ENCODE results near the gene SEH1L.
"Not testable (repeated sequence)": the region's sequence is repeated elsewhere in the genome, so short reads cannot be mapped to it uniquely, and the experiment has no call there.

SEH1L gene

DNA sequence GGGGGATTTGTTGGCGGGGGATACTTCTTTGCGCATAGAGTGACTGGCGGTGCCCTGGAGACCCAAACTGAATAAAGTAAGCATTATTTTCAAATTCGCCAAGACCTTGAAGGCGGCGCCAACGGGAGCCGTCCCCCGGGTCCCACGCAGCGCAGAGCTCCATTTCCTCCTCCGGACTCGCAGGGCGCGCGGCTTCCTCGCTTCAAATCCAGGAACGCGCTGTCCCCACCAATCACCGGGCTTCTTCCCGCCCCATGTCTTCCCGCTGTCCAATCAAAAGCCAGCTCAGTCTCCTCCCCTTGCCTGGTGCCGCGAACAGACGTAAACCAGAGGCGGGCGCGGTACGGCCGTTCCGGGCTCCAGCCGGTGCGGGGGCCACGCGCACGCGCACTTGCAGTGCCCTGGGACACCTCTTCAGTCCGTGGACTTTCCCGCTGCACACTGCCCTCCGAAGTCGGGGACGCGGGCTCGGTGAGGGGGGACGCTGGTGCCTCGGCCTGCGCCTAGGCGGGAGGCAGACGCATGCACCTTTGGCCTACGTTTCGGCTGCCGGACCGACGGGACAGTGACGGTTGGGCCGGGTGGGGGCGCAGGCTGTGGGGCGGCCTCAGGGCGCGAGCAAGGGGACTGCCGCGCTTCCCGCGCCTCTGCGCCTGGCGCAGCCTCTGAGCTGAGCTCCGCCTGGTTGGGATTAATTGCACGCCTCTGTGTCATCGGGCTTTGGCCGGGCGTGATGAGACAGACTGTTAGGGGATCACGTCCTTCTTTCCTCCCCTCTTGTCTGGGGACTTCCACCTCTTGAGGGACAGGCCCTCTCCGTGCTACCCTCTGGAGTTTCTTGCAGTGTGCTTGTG, 43.4 kb downstream of the SEH1L start, which contains the start of gene CEP192:
Gene CEP192, plus strand, starts transcription at position 396 of the 854 bp plus-strand sequence. CDS start 8,063 bp downstream, outside the sequence.
- FAIRE-seq = peak; percentile 99
- DNase-seq (ENCODE audit: extremely low spot score, insufficient read length, low read depth) = peak; percentile 86

DNA sequence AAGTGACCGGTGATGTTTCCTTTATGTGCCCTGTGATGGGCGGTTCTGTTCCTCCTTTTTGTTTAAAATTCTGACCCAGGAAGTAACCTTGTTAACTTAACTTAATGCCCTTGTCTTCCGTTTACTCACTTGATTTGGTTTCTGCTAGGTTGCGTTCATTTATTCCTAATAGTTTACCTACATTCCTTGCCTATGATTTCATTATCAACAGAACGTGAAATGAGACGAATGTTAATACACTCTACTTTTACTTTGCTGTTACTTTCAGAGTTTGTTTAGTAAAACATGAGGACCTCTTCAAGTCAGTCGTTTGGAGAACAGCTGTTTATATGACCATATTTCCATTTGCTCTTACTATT, 44.0 kb downstream of the SEH1L start:
- FAIRE-seq = no peak
- DNase-seq (ENCODE audit: extremely low spot score, insufficient read length, low read depth) = no peak

DNA sequence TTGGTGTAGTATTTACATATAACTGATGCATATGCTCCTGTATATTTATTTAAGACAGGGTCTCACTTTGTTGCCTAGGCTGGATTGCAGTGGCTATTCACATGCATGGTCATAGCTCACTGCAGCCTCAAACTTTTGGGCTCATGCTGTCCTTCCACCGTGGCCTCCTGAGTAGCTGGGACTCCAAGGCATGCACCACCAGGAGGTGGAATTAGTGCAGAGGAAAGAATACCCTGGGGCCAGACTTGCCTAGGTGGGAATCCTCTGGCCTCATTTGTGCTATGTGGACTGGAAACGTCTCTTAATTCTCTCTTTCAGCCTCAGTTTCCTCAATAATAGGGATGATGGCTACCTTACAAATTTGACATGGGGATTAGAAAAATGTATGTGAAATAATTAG, 45.6 kb downstream of the SEH1L start:
- FAIRE-seq (no peak), DNase-seq (ENCODE audit: extremely low spot score, insufficient read length, low read depth) (no peak)

DNA sequence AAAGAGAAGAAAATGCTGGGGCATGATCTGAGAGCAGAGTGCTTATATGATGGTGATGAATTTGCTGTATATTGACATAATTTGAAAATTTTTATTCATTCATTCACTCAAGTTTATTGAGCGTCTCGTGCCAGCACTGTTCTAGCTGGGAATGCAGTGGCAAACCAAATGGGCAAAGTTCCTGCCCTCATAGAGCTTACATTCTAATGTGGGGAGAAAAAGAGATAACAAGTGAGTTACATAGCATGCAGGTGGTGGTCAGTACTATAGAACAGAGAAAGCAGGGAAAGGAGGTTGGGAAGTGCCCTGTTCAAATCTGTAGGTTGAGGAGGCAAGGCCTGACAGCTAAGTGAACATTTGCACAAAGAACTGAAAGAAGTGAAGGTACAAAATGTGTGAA, 47.6 kb downstream of the SEH1L start:
- DNase-seq (ENCODE audit: extremely low spot score, insufficient read length, low read depth) = no peak
- no peak for FAIRE-seq

DNA sequence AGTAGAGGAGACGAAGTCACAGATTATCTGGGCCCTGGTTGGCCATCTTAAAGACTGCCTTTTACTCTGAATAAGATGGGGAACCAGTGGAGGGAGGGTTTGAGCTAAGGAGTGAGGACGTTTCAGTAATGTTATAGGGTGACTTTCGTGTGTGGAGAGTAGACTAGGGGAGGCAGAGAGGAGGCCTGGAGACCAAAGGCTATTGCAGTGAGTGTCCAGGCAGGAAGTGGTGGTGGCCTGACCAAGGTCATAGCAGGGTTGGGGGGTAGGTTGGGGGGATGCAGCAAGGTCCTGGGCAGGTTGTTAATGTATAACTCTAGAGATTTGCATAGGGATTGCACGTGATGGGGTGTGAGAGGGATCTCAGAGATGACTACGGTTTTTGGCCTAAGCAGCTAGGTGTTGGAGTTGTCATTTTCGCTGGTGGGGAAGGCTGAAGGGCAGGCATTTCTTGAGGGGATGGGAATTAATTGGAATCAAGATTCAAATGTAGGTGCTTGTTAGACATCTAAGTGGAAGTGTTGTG, 48.2 kb downstream of the SEH1L start:
- peak; percentile 23 for DNase-seq (ENCODE audit: extremely low spot score, insufficient read length, low read depth)
- FAIRE-seq = peak; percentile 90

DNA sequence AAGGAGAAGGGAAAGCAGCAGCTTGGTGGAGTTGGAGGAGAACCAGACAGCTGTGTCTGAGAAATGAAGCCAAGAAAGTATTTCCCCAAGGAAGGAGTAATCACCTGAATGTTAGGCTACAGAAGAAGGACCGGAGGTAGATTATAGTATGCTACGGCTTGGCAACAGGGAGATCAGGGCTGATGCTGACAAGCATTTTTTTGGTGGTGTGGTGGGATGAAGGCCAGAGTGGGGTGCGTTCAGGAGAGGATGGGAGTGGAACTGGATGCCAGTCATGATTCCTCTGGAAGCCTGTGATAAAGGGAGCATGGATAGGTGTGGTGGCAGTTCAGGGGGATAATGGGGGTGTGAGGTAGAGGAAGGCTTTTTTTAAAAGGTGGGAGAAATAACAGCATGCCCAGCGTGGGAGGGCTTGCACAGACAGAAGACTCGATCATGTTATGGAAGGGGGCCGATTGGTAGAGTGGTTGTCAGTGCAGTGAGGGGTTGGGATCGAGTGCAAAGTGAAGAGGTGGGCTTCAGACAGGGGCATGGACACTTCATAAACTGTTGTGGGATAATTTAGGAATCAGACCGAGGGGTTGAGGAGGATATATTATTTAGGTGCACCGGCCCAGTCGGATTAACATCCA, 49.0 kb downstream of the SEH1L start:
- FAIRE-seq = no peak
- DNase-seq (ENCODE audit: extremely low spot score, insufficient read length, low read depth) = no peak

DNA sequence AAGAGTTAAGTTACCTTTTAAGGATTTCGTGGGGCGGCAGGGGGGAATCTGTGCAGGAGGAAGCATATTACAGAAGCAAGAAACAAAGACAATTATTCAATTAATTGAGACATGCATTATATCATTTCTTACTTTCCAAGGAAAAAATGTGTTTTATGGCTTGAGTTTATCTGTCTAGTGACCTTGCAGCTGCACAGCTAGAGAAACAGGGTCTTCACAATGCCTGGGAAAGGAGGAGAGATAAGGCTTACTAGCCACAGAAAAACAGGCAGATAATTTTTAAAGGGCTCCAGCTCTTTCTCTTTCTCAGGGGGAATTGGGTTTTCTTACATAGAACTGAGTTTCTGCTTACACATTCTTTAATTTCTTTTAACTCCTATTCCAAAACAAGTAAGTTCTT, 49.5 kb downstream of the SEH1L start:
- FAIRE-seq = not testable (repeated sequence)

DNA sequence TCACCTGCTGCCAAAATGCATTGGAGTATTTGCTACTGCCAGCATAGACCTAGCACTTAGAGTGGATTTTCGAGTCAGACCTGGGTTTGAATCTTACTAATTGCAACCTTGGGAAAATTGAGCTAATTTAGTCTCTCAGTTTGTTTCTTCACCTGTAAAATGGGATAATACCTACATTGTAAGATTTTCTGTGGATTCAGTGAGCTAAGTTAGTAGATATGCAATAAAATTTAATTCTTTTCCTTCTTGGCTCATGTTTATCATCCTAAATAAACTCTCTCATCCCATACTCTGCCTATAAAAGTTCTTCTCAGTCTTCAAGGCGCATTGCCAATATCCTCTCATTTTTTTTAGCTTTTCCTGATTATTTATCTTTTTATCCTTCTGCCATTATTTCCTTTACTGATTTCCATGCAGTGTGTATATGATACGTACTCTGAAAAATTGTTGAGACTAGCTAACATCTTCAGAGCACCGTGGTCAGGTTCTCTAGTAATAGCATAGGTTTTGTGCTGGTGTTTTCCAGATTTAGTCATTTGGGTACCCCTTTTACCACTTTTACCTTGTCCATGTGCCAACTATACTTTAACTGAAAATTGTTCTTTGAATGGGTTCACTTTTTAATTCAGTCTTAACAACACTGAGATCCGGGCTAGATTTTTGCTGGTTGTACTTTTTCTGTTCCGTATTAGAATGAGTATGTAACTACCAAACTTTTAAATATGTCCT, 50.7 kb downstream of the SEH1L start:
- DNase-seq (ENCODE audit: extremely low spot score, insufficient read length, low read depth) = no peak
- peak; percentile 67 for FAIRE-seq

More for the DNA sequence above, 49.5 kb downstream of the SEH1L start:
- DNase-seq (ENCODE audit: extremely low spot score, insufficient read length, low read depth) = not testable (repeated sequence)

DNA sequence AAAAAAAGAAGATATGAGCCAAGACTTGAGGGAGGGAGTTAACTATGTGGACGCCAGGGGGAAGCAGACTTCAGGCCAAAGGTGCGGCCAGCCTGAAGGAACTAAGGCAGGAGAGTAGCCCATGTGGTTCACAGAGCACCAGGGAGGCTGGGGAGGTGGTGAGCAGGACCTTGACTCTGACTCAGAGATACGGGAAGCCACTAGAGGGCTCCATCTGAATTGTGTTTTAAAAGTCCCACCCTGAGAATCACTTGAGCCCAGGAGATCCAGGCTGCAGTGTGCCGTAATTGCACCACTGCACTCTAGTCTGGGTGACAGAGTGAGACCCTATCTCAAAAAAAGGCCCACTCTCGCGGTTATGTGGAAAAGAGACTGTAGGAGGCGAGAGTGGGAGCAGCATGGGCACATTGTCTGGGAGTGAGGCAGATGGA, 55.7 kb downstream of the SEH1L start:
- no peak for DNase-seq (ENCODE audit: extremely low spot score, insufficient read length, low read depth)
- FAIRE-seq = peak; percentile 75

DNA sequence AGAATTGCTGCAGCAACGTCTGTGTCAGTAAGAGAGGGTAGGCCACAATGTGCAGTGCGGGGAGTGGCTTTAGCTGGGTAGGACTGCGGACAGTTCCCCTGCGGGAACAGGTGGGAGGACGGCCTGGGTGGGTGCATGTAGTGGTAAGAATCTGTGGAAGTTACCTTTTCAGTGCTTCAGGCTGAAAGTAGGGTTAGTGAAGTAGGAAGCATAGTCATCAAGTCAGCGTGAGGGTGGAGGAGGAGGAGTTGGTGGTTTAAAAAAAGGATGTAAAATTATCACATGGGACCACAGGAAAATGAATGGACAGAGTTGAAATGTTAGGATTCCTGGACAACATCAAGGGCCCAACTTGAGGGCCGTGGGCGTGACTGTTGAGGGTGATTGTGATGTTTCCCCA, 56.6 kb downstream of the SEH1L start:
- DNase-seq (ENCODE audit: extremely low spot score, insufficient read length, low read depth) (no peak), FAIRE-seq (no peak)

DNA sequence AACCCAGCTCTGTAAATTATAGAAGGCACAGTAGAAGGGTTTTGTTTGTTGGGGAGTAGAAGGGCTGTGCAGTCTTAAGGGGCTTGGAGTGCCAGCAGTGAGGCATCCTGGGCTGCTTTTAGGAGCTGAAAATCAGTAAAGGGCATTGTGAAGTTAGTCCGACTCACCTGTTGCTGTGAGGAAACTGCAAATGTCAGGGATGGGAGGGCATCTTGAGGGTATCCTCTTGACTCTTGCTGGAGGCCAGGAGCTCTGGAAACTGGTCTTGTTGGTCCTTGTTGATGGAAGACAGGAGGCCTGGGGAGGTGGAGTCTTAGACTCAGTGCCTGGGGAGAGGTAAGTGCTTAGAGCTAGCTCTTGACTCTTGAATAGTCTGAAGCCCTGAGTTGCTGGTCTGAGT, 57.5 kb downstream of the SEH1L start:
- DNase-seq (ENCODE audit: extremely low spot score, insufficient read length, low read depth) = no peak
- FAIRE-seq = no peak

DNA sequence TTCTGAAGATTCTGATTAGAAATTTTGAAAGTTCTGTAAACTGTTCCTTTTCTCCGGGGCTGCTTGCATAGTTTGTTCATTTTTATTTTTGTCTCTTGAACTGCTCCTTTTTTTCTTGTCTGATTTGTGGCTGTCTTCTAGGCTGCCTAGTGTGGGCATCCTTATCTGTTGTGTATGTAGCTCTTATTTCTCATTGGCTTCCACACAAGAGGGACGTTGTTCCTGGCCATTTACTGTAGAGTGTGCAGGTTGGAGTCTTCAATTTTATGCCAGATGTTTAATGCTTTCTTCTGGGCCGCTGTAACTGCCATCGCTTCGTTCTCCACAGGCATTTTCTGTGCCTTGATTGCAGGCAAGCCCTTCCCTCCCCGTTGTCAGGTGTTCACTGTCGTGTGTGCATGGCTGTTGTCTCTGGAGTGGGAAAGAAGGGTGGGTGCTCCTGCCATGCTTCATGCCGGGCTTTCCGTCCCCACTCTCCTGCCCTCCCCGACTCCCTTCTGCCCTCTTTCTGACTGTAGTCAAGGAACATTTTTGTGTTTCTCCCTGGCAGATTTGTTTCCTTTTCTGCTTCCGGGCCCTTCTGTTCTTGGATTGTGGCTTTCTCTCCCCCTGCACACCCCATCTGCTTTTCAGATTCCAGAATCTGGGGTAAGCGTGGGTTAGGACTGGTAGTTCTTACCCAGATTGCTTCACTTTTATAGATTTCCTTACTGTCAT, 58.9 kb downstream of the SEH1L start:
- DNase-seq (ENCODE audit: extremely low spot score, insufficient read length, low read depth) = no peak
- FAIRE-seq = no peak

DNA sequence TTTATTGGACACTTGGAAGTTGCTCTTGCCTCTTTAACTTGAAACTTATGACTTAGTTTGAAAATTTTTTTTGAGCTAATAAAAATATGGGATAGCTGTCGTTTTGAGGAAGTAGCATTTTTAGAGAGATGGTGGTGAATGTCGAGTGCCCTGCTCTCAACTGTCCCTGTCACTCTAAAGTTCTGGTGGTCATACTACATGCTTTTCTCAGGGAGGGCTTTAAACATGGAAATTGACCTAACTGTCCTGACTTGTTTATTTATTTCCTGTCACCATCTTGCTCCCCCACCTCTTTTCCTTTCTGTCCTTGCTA, 59.4 kb downstream of the SEH1L start:
- DNase-seq (ENCODE audit: extremely low spot score, insufficient read length, low read depth) (no peak), FAIRE-seq (no peak)

DNA sequence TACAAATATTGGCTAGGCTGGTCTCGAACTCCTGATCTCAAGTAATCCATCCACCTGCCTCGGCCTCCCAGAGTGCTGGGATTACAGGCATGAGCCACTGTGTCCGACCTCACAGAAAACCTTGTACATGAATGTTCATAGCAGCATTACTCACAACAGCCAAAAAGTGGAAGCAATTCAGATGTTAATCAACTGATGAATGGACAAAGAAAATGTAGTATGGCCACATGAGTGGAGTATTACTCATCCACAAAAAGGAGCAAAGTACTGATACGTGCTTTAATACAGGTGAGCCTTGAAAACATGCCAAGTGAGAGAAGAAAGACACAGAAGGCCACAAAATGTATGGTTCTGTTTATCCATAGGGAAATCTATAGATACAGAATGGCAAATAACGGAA, 63.9 kb downstream of the SEH1L start:
- DNase-seq (ENCODE audit: extremely low spot score, insufficient read length, low read depth) (no peak), FAIRE-seq (no peak)

DNA sequence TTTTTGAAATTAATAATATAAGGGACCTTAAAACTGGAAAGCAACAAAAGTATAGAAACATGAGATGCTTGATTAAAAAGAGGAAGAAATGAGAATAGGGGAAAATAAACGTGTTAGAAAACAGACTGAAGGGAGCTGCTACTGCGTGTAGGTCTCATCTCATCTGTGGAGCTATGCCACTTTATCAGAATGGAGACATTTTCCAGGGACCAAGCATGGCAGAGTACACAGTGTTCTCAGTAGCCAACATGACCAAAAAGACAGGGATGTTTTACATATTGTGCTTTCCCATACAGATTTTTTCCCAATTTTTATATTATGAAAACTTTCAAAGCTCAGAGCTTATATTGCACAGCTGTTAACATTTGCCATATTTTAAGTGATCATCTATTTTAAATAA, 66.4 kb downstream of the SEH1L start:
- no peak for FAIRE-seq
- DNase-seq (ENCODE audit: extremely low spot score, insufficient read length, low read depth) = no peak

DNA sequence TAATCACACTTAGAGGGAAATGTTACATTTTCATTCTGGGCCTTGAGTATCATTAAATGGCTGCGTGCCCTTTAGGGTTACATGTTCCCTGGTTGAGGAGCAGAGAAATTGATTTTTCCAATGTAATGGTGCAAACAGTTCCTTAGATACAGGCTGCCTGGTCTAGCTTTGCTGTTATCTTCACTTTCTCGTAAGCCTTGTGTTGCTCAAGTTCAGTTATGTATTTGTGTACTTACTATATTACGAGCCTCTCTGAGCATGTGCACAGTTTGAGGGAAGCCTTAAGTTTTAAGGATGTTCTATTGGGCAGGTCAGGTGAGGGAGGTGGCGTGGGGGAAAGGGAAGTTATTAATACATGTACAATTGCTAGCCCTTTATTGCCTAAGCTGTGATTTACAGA, 67.0 kb downstream of the SEH1L start:
- no peak for DNase-seq (ENCODE audit: extremely low spot score, insufficient read length, low read depth)
- FAIRE-seq = no peak

DNA sequence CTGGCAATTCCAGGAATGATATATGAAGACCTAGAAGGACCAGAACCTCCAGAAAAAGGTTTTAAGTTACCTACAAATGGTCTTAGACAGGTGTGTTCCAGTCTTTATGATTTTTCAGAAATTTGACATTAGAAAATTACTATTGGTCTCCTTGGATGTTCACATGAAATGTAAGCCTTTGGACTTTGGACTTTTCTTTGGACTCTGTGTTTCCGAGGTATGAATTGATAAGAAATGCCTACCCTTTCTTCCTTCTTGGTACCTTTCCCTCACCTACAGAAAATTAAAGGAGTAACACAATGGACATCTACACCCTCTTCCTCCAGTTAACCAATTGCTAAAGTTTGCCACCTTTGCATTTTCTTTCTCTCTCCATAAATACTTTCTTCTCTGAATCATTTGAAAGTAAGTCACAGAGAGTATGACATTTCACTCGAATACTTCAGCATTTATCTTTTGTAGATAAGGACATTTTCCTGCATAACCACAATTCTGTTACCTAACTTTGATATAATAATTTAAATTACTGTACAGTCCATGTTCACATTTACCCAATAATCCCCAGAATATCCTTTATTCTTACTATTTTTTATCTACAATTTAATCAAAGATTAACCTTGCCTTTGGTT, 69.5 kb downstream of the SEH1L start:
- no peak for DNase-seq (ENCODE audit: extremely low spot score, insufficient read length, low read depth)
- no peak for FAIRE-seq

DNA sequence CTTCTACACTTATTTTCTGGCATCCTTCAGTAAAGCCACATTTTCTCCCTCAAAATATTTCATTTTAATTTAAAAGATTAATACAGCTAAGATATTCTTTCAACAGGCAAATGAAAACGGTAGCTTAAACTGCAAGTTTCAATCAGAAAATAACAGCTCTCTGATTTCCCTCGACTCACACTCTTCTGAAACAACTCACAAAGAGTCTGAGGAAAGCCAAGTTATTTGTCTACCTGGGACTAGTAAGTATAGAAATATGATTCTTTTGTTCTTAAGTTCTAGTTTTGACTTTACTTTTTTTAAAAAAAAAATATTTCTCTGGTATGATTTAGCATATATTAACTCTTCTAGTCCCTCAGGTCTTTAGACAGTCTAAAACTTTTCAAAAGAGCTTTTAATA, 70.6 kb downstream of the SEH1L start:
- FAIRE-seq (no peak), DNase-seq (ENCODE audit: extremely low spot score, insufficient read length, low read depth) (no peak)

DNA sequence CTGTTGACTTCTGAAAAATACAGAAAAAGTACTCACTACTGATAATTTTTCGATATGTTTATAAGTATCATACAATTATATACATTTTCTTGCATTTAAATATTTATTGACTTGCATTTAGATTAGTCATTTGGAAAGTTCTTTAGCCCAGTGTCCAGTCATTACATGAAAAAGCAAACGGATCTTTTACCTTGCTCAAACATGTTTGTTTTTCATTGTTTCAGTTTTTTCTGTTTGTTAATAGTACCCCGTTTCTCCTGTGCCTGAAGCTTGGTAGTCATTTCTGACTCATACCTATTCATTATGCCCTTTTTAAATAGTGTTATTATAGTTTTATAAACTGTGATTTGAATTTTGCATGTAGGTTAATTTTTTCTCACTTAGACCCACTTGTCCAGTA, 71.5 kb downstream of the SEH1L start:
- DNase-seq (ENCODE audit: extremely low spot score, insufficient read length, low read depth) = no peak
- peak; percentile 56 for FAIRE-seq

DNA sequence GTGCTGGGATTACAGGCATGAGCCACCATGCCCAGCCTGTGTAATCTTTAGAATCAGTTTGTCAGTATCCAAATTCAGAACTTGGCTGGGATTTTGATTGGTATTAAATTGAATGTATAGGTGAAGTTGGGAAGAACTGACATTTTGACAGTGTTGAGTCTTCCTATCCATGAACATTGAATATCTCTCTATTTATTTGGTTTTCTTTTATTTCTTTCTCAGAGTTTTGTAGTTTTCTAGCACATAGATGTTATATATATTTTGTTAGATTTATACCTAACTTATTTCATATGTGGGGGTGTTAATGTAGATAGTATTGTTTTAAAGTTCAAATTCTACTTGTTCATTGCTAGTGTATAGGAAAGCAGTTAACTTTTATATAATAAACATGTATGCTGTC, 74.8 kb downstream of the SEH1L start:
- FAIRE-seq (no peak), DNase-seq (ENCODE audit: extremely low spot score, insufficient read length, low read depth) (no peak)
